Urothelium cell line (cell line): ENCODE measurements around the gene SNX14.
A peak's percentile ranks its signal among the peaks of the same experiment; 100 is the strongest.

Experiments used
- DNase-seq: peaks from one replicate; pipeline ENCODE4 v3.0.0; 2011; ENCODE audit warnings: low spot score, mixed read lengths
- FAIRE-seq: peaks from 2 replicates; lab custom pipeline; 2011; peaks lifted over from hg19 to GRCh38; lab: Jason Lieb, UNC

SNX14 gene

GRCh38 chr6:85465762-85466161 is 127.9 kb downstream of the SNX14 start:
- FAIRE-seq (no peak), DNase-seq (no peak)

- FAIRE-seq (no peak), DNase-seq (peak; percentile 40)
Measured at GRCh38 chr6:85464722-85465150, 128.9 kb downstream of the SNX14 start.

GRCh38 chr6:85464260-85464644 is 129.4 kb downstream of the SNX14 start:
- peak; percentile 68 for DNase-seq

GRCh38 chr6:85463621-85464259 is 129.9 kb downstream of the SNX14 start:
- FAIRE-seq: no peak
- no peak for DNase-seq

More at GRCh38 chr6:85464260-85464644, 129.4 kb downstream of the SNX14 start:
- FAIRE-seq: no peak

GRCh38 chr6:85462673-85463072 is 131.0 kb downstream of the SNX14 start:
- FAIRE-seq (no peak), DNase-seq (no peak)

- FAIRE-seq: no peak
- DNase-seq: no peak
Measured at GRCh38 chr6:85461798-85462170, 131.9 kb downstream of the SNX14 start.

GRCh38 chr6:85460921-85461797 is 132.5 kb downstream of the SNX14 start:
- DNase-seq (no peak), FAIRE-seq (no peak)

GRCh38 chr6:85460154-85460920 is 133.3 kb downstream of the SNX14 start:
- DNase-seq (no peak), FAIRE-seq (no peak)

- FAIRE-seq (no peak), DNase-seq (peak; percentile 20)
Measured at GRCh38 chr6:85459224-85459901, 134.3 kb downstream of the SNX14 start.

GRCh38 chr6:85458782-85459181 is 134.9 kb downstream of the SNX14 start:
- FAIRE-seq (no peak), DNase-seq (peak; percentile 30)

GRCh38 chr6:85458184-85458583 is 135.5 kb downstream of the SNX14 start:
- DNase-seq: no peak
- no peak for FAIRE-seq

- DNase-seq (no peak), FAIRE-seq (no peak)
Measured at GRCh38 chr6:85456782-85457181, 136.9 kb downstream of the SNX14 start.
